HFF-Myc (cell line): Measurements from ENCODE around the gene ST3GAL3.

Experiments
- DNase-seq: peaks from one replicate; pipeline ENCODE4 v3.0.0-alpha.2; 2011; ENCODE audit warnings: low read depth; ENCODE audit errors: extremely low read depth
- H3K4me3 ChIP-seq: replicated peaks from 2 replicates; pipeline ENCODE4 v1.5.1; 2011; ENCODE audit warnings: low read depth, mild to moderate bottlenecking, control low read depth, low read length
- CTCF ChIP-seq: IDR thresholded peaks from 2 replicates; pipeline ENCODE4 v1.5.1; 2012; ENCODE audit warnings: mild to moderate bottlenecking, low read depth, low read length, control low read depth; ENCODE audit errors: missing control alignments

ST3GAL3 gene

GRCh38 chr1:43766086-43766784 is 58.9 kb downstream of the ST3GAL3 start:
- DNase-seq = no peak
- no peak for TF ChIP-seq CTCF
- no peak overlapping the region for H3K4me3 ChIP-seq

- H3K4me3 ChIP-seq = no peak overlapping the region
- DNase-seq = no peak
- no peak for TF ChIP-seq CTCF
Measured at GRCh38 chr1:43766818-43767525, 59.6 kb downstream of the ST3GAL3 start.

- TF ChIP-seq CTCF = no peak
- no peak for DNase-seq
- no peak overlapping the region for H3K4me3 ChIP-seq
Measured at GRCh38 chr1:43768168-43768567, 60.8 kb downstream of the ST3GAL3 start.

- no peak overlapping the region for H3K4me3 ChIP-seq
- no peak for TF ChIP-seq CTCF
- DNase-seq = no peak
Measured at GRCh38 chr1:43769350-43769908, 62.1 kb downstream of the ST3GAL3 start.

GRCh38 chr1:43770111-43770510 is 62.8 kb downstream of the ST3GAL3 start:
- DNase-seq = no peak
- no peak for TF ChIP-seq CTCF
- no peak overlapping the region for H3K4me3 ChIP-seq

GRCh38 chr1:43772978-43773377 is 65.6 kb downstream of the ST3GAL3 start:
- DNase-seq = no peak
- no peak for TF ChIP-seq CTCF
- H3K4me3 ChIP-seq = no peak overlapping the region

GRCh38 chr1:43773821-43774220 is 66.5 kb downstream of the ST3GAL3 start:
- H3K4me3 ChIP-seq = no peak overlapping the region
- no peak for DNase-seq
- TF ChIP-seq CTCF = no peak
